ENCODE data around the gene NPPA. TPM values are rescaled to one million over a fixed set of nuclear protein-coding genes. Genes with fewer than 3 reads are reported as not detected.

The NPPA gene
- total and polyA plus RNA-seq, 9 of the 15 experiments (the other 6 are each of a cell fraction or from before 2014, with no cell fraction given), result not detected

DNA sequence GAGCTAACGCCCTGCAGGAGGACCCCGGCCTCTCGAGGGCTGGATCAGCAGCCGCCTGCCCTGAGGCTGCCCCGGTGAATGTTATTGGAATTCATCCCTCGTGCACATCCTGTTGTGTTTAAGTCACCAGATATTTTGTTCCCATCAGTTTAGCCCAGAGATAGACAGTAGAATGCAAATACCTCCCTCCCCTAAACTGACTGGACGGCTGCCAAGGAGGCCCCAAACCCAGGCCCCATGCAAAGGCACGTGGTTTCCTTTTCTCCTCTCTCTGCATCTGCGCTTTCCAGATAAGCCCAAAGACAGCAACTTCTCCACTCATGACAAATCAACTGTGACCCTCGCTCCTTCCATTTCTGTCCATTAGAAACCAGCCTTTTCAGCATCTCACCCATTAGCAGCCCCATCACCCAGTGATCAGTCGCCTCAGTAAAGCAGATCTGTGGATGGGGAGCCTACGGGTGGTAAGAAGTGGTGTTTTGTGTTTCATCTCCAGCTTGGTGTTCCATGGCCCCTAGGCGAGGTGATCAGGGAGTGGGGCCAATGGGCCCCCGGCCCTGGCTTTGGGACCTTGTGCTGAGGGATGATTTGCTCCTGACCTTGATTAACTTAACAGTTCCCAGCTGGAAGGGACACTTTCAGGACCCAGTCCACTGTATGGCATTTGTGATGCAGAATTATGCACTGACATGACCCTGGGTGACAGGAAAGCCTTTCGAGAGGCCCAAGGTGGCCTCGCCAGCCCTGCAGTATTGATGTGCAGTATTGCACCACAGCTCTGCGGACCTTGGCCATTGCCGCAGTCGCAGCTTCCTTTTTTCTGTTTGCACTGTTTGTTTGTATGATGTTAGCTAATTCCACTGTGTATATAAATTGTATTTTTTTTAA, 5.2 kb downstream of the NPPA start (continued):
- TF ChIP-seq, protein P1, sequence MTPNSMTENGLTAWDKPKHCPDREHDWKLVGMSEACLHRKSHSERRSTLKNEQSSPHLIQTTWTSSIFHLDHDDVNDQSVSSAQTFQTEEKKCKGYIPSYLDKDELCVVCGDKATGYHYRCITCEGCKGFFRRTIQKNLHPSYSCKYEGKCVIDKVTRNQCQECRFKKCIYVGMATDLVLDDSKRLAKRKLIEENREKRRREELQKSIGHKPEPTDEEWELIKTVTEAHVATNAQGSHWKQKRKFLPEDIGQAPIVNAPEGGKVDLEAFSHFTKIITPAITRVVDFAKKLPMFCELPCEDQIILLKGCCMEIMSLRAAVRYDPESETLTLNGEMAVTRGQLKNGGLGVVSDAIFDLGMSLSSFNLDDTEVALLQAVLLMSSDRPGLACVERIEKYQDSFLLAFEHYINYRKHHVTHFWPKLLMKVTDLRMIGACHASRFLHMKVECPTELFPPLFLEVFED (CRISPR knock-in tag; conservative IDR thresholded peaks at IDR 0.05), result peak; percentile 58; the same call in 1 of the 2 replicates
- TF ChIP-seq, protein P2, sequence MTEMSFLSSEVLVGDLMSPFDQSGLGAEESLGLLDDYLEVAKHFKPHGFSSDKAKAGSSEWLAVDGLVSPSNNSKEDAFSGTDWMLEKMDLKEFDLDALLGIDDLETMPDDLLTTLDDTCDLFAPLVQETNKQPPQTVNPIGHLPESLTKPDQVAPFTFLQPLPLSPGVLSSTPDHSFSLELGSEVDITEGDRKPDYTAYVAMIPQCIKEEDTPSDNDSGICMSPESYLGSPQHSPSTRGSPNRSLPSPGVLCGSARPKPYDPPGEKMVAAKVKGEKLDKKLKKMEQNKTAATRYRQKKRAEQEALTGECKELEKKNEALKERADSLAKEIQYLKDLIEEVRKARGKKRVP (CRISPR knock-in tag; IDR thresholded peaks at IDR 0.05), result no peak
- peak; percentile 63 to 89 for TF ChIP-seq TRIM24 (IDR thresholded peaks at IDR 0.05)
- peak; percentile 96 for TF ChIP-seq NBN (IDR thresholded peaks at IDR 0.05; ENCODE audit: low read depth)
- TF ChIP-seq SMAD1 (IDR thresholded peaks at IDR 0.05; ENCODE audit: low read depth, low read length, partially characterized antibody), result peak; percentile 97
- no peak for TF ChIP-seq PTBP1 (IDR thresholded peaks at IDR 0.05; ENCODE audit: low read depth, low read length)
- no peak for TF ChIP-seq ZFP1 (CRISPR knock-in tag; IDR thresholded peaks at IDR 0.05)
- TF ChIP-seq TCFL5 (CRISPR knock-in tag; conservative IDR thresholded peaks at IDR 0.05), result no peak
- no peak for TF ChIP-seq GATAD2B (IDR thresholded peaks at IDR 0.05; ENCODE audit: borderline replicate concordance)
- TF ChIP-seq CREBBP (IDR thresholded peaks at IDR 0.05; ENCODE audit: low read depth, low read length), result no peak
- TF ChIP-seq PML (IDR thresholded peaks at IDR 0.05; ENCODE audit: low read length), result peak; percentile 76
- no peak for TF ChIP-seq SAFB2 (IDR thresholded peaks at IDR 0.05; ENCODE audit: borderline replicate concordance, low read depth, low read length, severe bottlenecking)
- TF ChIP-seq KAT8 (IDR thresholded peaks at IDR 0.05; ENCODE audit: low read depth), result no peak
- peak; percentile 26; the same call in 1 of the 2 replicates for TF ChIP-seq MAFK (IDR thresholded peaks at IDR 0.05; ENCODE audit: low read length)
- TF ChIP-seq, protein P3, sequence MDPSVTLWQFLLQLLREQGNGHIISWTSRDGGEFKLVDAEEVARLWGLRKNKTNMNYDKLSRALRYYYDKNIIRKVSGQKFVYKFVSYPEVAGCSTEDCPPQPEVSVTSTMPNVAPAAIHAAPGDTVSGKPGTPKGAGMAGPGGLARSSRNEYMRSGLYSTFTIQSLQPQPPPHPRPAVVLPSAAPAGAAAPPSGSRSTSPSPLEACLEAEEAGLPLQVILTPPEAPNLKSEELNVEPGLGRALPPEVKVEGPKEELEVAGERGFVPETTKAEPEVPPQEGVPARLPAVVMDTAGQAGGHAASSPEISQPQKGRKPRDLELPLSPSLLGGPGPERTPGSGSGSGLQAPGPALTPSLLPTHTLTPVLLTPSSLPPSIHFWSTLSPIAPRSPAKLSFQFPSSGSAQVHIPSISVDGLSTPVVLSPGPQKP (CRISPR knock-in tag; IDR thresholded peaks at IDR 0.05), result no peak
- no peak for TF ChIP-seq HDAC6 (IDR thresholded peaks at IDR 0.05; ENCODE audit: low read depth, low read length)
- TF ChIP-seq NFYB (IDR thresholded peaks at IDR 0.05; ENCODE audit: extremely low read depth, insufficient read length), result no peak
- TF ChIP-seq ESRRA (IDR thresholded peaks at IDR 0.05; ENCODE audit: borderline replicate concordance, low read depth), result peak; percentile 71; the same call in 1 of the 2 replicates
- TF ChIP-seq L3MBTL2 (IDR thresholded peaks at IDR 0.05), result peak; percentile 97
- TF ChIP-seq ZNF408 (CRISPR knock-in tag; IDR thresholded peaks at IDR 0.05; ENCODE audit: low read depth), result no peak
- TF ChIP-seq ZNF217 (CRISPR knock-in tag; IDR thresholded peaks at IDR 0.05), result no peak
- TF ChIP-seq ARID2 (IDR thresholded peaks at IDR 0.05), result no peak
- TF ChIP-seq, protein P4, sequence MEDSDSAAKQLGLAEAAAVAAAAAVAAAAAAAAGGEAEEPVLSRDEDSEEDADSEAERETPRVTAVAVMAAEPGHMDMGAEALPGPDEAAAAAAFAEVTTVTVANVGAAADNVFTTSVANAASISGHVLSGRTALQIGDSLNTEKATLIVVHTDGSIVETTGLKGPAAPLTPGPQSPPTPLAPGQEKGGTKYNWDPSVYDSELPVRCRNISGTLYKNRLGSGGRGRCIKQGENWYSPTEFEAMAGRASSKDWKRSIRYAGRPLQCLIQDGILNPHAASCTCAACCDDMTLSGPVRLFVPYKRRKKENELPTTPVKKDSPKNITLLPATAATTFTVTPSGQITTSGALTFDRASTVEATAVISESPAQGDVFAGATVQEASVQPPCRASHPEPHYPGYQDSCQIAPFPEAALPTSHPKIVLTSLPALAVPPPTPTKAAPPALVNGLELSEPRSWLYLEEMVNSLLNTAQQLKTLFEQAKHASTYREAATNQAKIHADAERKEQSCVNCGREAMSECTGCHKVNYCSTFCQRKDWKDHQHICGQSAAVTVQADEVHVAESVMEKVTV (CRISPR knock-in tag; IDR thresholded peaks at IDR 0.05), result no peak

Measured in K562 (cell line).